Fibroblast of skin of right quadriceps (primary cell): ENCODE results near the gene NDUFS5.
"Not testable (repeated sequence)": the region's sequence is repeated elsewhere in the genome, so short reads cannot be mapped to it uniquely, and the experiment has no call there.

Experiments
- DNase-seq: peaks from one replicate; pipeline ENCODE4 v3.0.0-alpha.2; 2013

The NDUFS5 gene

GRCh38 chr1:39065542-39065941 lies 39.4 kb downstream of the NDUFS5 start:
- DNase-seq, result no peak

GRCh38 chr1:39068227-39068626 lies 42.1 kb downstream of the NDUFS5 start:
- DNase-seq, result not testable (repeated sequence)

- not testable (repeated sequence) for DNase-seq
Observed at GRCh38 chr1:39071557-39071956, 45.4 kb downstream of the NDUFS5 start.

GRCh38 chr1:39076127-39076798 lies 50.1 kb downstream of the NDUFS5 start:
- peak; percentile 43 for DNase-seq

GRCh38 chr1:39076799-39077148 lies 50.6 kb downstream of the NDUFS5 start:
- DNase-seq, result no peak

GRCh38 chr1:39080269-39080826 lies 54.2 kb downstream of the NDUFS5 start:
- no peak for DNase-seq

- DNase-seq, result no peak
Observed at GRCh38 chr1:39080831-39081270, 54.7 kb downstream of the NDUFS5 start.

- DNase-seq, result no peak
Observed at GRCh38 chr1:39081271-39082009, 55.3 kb downstream of the NDUFS5 start.

- no peak for DNase-seq
Observed at GRCh38 chr1:39082010-39082799, 56.1 kb downstream of the NDUFS5 start.

- DNase-seq, result no peak
Observed at GRCh38 chr1:39082811-39083576, 56.8 kb downstream of the NDUFS5 start.

GRCh38 chr1:39084191-39084590 lies 58.0 kb downstream of the NDUFS5 start:
- DNase-seq, result no peak
